Activated T-helper 1 cell treated with Interleukin-2 at 50 U/mL for 16 hours (primary cell): Measurements from ENCODE around the gene SLC22A14.
"Not testable (repeated sequence)": the region's sequence is repeated elsewhere in the genome, so short reads cannot be mapped to it uniquely, and the experiment has no call there.

Experiments
- DNase-seq: peaks from one replicate; pipeline ENCODE4 v3.0.0-alpha.2; 2020; ENCODE audit warnings: low read depth

The SLC22A14 gene

GRCh38 chr3:38313695-38314094, 31.6 kb downstream of the SLC22A14 start:
- no peak for DNase-seq

DNA sequence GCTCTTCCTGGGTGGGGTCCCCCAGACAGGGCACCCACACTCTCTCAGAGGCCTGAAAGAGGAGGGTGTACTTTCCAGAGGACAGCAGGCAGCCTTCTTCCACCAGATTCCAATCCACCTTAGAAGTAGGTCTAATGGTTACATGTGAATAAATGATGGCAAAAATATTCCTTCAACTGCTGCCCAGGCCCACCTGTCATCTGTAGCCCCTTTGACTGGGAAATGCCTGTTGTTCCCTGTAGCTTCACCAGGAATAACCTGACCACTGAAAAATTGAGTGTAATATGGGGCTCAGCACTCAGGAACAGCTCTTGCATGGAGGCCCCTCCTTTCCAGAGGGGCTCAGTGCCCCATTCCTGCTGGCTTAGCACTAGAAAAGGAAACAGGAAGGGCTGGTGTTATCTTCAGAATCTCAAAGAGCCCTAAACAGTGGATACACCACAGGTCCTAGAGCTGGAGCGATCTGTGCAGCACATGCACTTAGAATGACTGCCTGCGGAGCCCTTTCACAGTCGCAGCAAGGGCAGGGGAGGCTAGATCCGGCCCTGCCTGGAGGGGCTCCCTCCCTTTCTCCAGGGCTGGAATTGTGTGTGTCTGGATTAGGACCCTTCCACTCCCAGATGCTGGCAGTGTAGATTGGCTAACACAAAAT, 32.1 kb downstream of the SLC22A14 start:
- no peak for DNase-seq

DNA sequence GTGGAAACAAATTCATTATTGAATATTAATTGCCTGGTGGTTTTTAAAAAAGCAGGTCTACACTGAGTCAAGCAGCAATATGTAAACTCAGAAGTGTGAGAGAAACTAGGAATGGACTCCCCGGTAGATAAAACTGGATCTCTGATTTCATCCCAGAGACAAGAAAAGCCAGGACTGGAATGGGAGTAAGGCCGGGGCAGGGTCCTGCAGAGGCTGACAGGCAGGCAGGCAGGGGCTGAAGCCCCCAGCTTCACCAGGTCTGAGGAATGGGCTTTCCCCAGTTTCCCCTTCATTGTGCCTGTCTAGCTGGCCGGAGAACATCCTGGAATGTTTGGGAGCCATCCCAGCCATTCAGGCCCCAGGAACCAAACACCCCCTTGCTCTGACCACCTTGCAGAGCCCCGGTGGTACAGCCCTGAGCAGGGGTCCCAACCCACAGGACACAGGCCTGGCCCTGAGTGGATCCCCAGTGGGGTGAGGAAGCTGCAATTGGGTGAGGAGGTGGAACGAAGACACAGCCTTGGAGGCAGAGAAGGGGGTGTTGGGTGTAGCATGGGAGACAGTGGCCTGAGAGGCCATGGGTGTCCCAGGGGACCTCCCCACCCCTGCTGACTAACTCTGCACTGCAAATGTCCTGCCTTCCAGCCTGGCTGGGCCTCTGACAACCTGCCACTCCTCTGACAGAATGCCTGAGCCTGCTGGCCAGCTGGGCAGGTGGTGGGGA, 32.8 kb downstream of the SLC22A14 start:
- no peak for DNase-seq

GRCh38 chr3:38315488-38316230, 33.6 kb downstream of the SLC22A14 start:
- DNase-seq, result no peak

DNA sequence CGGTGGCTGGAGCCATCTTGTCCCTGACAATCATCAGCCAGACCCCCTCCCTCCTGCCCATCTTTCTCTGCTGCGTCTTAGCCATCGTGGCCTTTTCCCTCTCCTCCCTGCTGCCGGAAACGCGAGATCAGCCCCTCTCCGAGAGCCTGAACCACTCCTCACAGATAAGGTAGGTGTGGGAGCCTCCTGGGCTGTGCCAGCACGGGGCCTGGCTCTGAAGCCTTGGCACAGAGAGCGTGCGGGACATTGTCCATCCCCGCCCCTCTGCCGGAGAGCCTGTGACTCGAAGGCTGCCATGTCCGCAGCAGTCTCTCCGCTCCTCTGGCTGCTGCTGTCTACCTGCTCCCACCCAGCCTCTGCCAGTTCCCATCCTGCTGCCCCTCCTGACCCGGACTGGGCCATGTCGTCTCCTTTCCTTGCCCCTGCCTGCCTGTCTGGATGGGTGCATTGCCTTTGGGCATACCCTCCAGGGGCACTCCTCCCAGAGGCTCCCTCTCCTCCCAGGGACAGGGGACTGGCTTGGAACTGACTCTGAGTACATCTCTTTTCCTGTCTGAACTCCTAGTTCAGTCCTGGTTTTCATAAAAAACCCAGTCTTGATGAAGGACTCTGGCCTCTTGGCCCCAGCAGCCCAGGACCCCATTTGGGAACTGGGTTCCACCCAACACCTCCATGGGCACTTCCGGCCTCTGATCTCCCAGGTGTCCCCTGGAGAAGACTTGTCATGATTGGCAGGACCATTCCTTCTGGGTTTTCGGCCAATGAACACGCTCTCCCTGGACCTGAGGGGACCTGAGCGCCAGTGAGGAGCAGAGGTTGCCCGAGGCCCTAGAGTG, 34.5 kb downstream of the SLC22A14 start:
- DNase-seq, result no peak

- DNase-seq, result no peak
Measured at GRCh38 chr3:38317192-38317759, 35.2 kb downstream of the SLC22A14 start.

- no peak for DNase-seq
Measured at GRCh38 chr3:38318766-38319671, 36.9 kb downstream of the SLC22A14 start.

DNA sequence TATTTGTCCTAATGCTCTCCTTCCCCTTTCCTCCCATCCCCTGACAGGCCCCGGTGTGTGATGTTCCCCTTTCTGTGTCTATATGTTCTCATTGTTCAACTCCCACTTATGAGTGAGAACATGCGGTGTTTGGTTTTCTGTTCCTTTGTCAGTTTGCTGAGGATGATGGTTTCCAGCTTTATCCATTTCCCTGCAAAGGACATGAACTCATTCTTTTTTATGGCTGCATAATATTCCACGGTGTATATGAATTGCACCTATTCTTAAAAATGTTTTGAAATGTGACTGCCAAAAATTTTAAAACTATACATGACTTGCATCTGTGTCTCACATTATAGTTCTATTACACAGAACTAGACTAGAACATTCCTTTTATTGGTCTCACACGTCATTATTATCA, 38.5 kb downstream of the SLC22A14 start:
- not testable (repeated sequence) for DNase-seq

DNA sequence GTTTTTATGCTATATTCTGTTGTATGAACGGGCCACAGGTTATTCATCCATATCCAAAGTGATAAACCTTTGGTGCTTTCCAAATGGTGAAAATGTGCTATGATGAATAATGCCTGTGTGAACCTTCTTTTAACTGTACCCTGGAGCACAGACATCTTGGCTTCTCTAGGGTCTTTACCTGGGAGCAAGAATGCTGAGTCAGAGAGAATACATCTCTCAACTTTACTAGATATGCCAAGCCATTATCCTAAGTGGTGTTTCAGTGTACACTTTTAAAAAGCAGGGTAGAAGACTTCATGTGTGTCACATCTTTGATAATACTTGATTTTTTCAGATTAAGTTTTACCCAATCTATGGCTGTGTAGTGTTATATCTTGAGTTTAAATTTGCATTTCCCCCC, 41.0 kb downstream of the SLC22A14 start:
- DNase-seq, result no peak

DNA sequence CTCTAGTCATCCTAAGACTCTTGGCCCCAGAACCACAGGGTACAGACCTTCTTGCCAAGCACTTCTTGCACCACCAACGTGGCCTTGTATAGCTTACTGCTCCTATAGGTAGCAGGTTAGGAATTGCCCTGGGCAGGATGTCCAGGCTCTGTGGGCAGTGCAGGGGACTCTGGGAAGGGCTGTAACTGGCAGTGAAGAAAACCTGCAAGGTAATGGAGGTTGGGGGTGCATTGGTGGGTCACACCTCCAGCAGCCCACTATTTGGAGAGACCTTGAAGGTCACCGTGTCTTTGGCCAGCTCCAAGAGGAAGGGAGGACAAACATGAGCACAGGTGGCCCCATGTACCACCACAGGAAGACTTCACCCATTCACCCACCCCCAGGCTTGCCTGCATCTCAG, 43.2 kb downstream of the SLC22A14 start:
- no peak for DNase-seq

DNA sequence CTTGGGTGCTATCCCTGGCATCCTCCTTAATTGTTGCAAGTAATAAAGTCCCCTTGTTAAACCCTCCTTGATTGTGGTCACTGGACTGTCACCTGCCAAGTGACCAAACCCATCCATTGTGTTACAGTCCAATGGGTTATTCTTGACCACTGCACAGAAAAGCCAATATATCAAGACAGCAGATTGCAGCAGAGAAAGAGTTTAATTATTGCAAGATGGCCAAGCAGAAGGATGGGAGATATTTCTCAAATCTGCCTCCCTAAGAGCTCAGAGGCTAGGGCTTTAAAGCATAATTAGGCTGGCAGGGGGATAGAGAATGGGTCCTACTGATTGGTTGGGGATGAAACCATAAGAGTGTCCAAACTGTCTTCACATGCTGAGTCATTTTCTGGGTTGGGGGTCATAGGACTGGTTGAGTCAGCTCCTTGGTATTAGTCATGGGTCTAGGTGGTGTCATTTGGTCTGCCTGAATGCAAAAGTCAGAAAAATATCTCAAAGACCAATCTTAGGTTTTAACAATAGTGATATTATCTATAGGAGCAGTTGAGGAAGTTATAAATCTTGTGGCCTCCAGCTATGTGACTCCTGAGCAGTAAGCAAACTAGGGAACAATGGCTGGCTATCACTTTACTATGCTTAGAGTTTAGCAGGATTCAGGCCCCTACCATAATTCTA, 45.4 kb downstream of the SLC22A14 start:
- DNase-seq, result no peak

DNA sequence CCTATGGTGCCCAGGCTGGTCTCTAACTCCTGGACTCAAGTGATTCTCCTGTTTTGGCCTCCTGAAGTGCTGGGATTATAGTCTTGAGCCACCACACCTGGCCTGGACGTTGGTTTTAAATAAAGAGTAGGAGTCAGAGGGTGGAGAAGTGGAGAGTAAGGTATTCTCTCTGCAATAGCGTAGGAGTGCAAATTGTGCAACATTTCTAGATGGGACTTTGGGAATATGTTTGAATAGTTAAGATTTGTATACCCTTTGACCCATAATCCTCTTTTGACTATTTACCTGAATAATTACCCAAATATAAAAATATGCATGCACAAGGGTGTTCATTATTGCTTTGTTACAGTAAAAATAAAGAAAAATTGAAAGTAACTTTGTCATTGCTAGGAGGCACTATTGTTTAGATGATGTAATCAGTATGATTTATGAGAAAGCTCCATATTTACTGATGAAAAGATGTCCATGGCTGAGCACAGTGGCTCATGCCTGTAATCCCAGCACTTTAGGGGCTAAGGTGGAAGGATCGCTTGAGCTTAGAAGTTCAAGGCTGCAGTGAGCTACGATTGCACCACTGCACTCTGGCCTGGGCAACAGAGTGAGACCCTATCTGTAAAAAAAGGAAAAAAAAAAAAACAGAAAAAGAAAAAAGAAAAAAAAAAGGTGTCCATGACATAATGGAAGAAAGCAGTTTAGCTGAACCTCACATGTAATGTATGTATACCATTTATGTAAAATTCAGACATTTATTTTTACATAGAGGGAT, 49.3 kb downstream of the SLC22A14 start:
- no peak for DNase-seq

DNA sequence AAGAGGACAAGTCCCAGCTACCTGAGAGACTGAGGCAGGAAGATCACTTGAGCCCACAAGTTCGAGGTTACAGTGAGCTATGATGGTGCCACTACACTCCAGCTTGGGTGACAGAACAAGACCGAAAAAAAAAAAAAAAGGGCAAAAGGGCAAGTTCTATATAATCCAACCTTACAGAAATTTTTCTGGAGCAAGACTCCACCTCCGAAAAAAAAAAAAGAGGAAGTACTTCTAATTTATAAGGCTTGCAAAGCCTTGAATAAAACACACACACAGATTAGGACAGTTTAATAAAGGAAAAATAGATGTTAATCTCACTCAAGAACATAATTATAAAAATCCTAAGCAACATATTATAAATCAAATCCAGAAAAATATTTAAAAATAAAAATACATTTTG, 50.1 kb downstream of the SLC22A14 start:
- DNase-seq, result no peak

DNA sequence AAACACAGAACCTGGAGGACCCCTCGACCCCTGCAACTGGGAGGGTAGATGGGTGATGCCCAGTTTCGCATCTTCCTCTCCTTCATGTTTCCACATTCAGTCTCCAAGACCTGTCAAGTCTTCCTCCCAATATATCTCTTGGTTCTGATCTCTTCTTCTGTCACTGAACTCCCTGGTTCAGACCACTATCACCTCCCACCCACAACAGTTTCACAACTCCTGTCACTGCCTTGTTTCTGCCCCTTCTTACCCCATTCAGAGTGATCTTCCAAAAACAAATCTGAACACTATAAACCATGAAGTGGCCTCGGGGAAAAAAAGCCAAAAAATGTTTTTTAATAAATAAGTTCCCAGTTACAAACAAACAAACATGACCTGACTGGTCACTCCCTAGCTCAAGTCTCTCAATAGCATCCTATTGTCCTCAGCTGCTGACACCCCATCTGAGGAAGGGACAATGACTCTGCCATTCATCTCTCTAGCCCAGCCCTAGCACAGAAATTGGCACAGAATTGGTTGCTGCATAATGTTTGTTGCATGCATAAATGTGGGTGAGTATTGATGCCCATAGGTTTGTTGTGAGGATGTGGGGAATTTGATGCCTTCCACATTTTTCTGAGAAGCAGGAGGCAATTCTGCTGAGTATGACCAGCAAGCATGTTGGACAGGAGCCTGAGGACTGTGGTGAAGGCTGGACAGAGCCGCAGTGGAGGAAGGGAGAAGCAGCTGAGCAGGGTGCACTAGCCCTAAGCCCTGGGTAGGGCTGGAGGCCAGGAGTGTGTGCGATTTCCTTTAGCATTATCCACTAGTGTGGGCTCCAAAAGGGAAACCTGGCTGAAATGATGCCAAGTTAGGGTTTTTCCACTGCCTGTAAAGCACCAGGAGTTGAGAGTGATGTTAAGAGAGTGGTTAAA, 52.3 kb downstream of the SLC22A14 start:
- no peak for DNase-seq

DNA sequence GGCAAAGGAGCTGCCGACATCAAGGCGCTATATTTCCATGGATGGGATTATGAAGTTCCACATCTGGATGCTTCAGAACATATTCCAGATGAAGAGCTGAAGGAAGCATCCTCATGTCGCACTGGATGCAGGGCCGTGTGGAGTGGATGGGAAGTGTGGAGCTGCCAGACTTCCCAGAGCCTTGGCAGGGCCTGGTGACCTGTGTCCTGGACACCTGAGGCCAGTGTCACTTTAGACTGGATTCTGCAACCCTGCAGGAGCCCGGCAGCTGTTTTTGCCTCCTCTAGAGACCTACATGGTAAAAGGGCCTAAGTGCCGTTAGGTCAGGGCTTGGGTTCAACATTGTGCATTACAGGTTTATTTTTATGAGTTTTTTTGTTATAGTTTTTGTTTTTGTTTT, 53.2 kb downstream of the SLC22A14 start:
- DNase-seq, result no peak

DNA sequence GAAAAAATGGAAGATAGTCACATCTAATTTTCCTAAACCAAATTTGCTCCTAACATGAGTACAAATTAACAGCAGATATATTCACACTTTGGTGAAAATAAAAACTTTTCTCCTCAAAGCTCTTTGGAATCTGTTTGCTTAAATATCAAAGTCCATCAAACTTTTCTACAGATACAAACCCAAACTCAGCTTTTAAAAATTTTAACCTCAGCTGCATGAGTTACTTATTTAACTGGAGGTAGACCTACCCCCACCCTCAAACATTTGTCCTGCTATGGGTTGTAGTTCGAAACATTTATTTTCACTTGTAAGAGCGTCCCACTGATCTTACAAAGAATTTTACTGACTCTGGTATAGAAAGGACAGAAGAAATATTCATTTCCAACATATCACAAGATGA, 55.6 kb downstream of the SLC22A14 start:
- DNase-seq, result no peak

GRCh38 chr3:38343797-38344594, 61.9 kb downstream of the SLC22A14 start:
- no peak for DNase-seq
